ENCODE data around the gene TMC4. TPM values are rescaled to one million over a fixed set of nuclear protein-coding genes. Genes with fewer than 3 reads are reported as not detected.

TMC4 gene
- total and polyA plus RNA-seq, 8 donors: 29.1 to 74.0 (median 35.7) TPM

DNA sequence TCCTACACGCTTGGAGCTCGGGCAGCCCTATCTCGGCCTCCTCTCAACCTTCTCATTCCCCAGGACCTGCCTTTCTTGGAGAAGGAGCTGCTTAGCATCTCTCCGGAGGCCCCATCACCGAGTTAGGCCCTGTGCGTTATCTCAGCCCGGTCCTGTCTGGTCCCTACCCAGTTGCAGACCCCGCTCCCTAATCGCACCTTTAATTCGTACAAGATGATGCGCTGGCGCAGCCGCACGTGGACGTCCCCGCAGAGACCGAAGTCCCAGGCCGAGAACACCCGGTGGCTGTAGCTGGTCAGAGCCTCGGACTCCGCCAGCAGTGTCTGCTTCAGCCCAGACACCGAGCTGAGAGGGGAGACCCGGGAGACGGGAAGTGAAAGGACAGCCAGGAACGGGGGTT is 7.7 kb downstream of the TMC4 start:
- DNase-seq (no peak), ATAC-seq (no peak)
- Histone ChIP-seq H3K36me3 (no peaks in the 10 kb centered on the region), H3K9me3 (no peaks in the 10 kb centered on the region), H3K27me3 (peaks cover 0 to 9% of the 10 kb centered on the region in 2 donors), H3K4me3 (no peak overlapping the region), H3K27ac (no peak overlapping the region), H3K4me1 (peaks cover 21 to 56% of the 10 kb centered on the region in 2 donors)
- no peak for TF ChIP-seq CTCF (IDR thresholded peaks at IDR 0.05)
- intact Hi-C loops (cut with DNase I): no loop called here

DNA sequence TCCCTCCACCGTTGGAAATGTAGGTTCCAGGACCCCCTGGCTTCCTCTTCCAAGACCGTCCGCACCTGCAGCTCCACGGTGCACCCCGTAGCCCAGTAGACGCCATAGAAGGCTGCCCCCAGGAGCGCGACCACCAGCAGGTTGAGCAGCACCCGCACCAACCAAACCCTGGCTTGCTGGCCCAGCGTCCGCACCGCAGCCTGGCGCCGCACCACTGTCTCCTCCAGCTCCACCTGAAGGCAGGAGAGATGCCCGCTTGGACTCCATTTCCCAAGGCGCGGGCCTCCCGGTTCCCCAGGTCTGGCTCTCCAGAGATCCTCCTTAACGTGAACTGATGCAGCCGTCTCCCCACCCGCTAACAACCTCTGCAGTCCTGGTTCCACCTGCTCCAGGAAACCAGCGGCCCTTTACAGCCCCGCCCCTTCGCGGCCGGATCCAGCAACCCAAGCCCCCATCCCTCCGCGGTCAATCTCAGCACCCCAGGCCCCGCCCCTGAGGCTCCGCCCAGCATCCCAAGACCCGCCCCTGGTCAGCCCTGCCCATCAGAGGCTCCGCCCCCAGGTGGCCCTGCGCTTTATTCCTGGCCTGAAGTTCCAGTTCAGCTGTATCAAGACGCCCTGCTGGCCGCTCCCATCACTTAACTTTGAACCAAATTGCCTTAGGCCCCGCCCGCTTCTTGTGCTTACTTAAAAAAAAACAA is 8.4 kb downstream of the TMC4 start:
- ATAC-seq (peak; percentile 57), DNase-seq (peak in 3 of 4 donors; percentile 46 to 96 (median 88))
- no peak for TF ChIP-seq CTCF (IDR thresholded peaks at IDR 0.05)
- H3K4me1 ChIP-seq: peaks cover 21 to 59% of the 10 kb centered on the region in 2 donors
- peak overlapping the region in 1 of 2 donors; percentile 13 for H3K4me3 ChIP-seq
- peaks cover 0 to 9% of the 10 kb centered on the region in 2 donors for H3K27me3 ChIP-seq
- H3K27ac ChIP-seq: no peak overlapping the region
- intact Hi-C loops (cut with DNase I): no loop called here
- H3K9me3 ChIP-seq: no peaks in the 10 kb centered on the region
- H3K36me3 ChIP-seq: no peaks in the 10 kb centered on the region

GRCh38 chr19:54162884-54163283 is 10.1 kb downstream of the TMC4 start:
- Histone ChIP-seq H3K9me3 (no peaks in the 10 kb centered on the region), H3K4me3 (peak overlapping the region; percentile 25 to 50), H3K36me3 (peaks cover 0 to 4% of the 10 kb centered on the region in 2 donors), H3K27ac (peak overlapping the region; percentile 4 to 83), H3K27me3 (peaks cover 0 to 9% of the 10 kb centered on the region in 2 donors), H3K4me1 (peaks cover 30 to 66% of the 10 kb centered on the region in 2 donors)
- DNase-seq: no peak
- no peak for ATAC-seq
- intact Hi-C loops (cut with DNase I): no loop called here
- TF ChIP-seq CTCF (IDR thresholded peaks at IDR 0.05): no peak

DNA sequence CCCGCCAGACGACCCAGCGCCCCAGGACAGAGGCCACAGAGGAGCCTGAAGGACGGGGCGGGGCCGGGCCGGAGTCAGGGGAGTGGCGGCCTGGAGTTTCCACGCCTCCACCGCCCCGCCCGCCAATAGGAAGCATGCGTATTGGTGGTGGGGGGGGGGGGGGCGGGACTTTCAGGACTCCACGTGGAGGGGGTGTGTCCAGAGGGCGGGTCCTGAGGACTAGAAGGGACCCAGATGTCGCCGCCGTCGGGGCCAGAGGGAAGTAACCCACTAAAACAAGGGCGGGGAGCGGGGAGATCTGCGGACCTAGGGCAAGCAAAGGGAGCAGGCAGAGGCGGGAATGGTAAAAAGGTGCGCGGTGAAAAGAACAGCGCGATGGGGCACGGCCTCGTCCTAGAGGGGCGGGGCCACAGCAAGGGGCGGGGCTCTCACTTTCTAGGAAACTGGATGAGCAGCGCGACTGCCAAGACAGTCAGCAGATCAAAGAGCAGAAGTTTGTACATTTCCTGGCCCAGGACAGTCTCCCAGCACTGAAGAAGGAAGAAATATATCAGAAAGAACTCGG is 10.6 kb downstream of the TMC4 start:
- H3K27ac ChIP-seq: peak overlapping the region; percentile 4 to 83
- H3K4me1 ChIP-seq: peaks cover 31 to 69% of the 10 kb centered on the region in 2 donors
- DNase-seq: peak in 3 of 4 donors; percentile 82 to 95 (median 89)
- H3K4me3 ChIP-seq: peak overlapping the region; percentile 25 to 50
- H3K9me3 ChIP-seq: no peaks in the 10 kb centered on the region
- peaks cover 0 to 9% of the 10 kb centered on the region in 2 donors for H3K27me3 ChIP-seq
- peak; percentile 61 for ATAC-seq
- intact Hi-C loops (cut with DNase I): no loop called here
- H3K36me3 ChIP-seq: peaks cover 0 to 9% of the 10 kb centered on the region in 2 donors
- TF ChIP-seq CTCF (IDR thresholded peaks at IDR 0.05): no peak

DNA sequence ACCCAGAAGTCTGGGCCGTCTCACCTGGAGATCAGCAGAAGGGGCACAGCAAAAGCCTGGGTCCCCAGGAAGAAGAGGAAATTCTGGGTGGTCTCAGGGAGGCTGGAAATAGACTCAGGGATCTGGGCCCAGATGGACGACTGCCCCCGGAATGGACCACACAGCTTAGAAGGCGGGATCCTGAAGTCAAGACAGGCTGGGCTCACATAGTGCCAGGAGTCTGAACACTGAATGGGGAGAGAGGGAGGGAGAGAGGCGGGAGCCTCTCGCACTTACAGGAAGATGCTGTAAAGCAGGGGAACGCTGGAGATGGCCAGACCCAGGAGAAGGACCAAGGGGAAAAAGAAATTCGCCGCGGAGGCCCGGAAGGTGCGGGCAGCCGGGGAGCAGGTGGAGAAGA is 12.1 kb downstream of the TMC4 start:
- peak in 1 of 4 donors; percentile 44 for DNase-seq
- Histone ChIP-seq H3K4me3 (peak overlapping the region in 1 of 2 donors; percentile 61), H3K27me3 (peaks cover 0 to 9% of the 10 kb centered on the region in 2 donors), H3K36me3 (peaks cover 0 to 24% of the 10 kb centered on the region in 2 donors), H3K27ac (no peak overlapping the region), H3K4me1 (peaks cover 31 to 71% of the 10 kb centered on the region in 2 donors), H3K9me3 (no peaks in the 10 kb centered on the region)
- no peak for ATAC-seq
- intact Hi-C loops (cut with DNase I): no loop called here
- no peak for TF ChIP-seq CTCF (IDR thresholded peaks at IDR 0.05)

All from left lung (tissue), 10 donors.